Mammary epithelial cell (primary cell): ENCODE measurements around the gene SHROOM2.

ENCODE experiments used
- EZH2 ChIP-seq: IDR thresholded peaks from 2 replicates; pipeline ENCODE4 v1.6.1; 2012; ENCODE audit warnings: low read length, inconsistent platforms, borderline replicate concordance
- TF ChIP-seq, protein P1 (sequence below), 2 donors: IDR thresholded peaks in 1 of 2; conservative IDR thresholded peaks in 1 of 2; 2 replicates each; pipeline ENCODE4 v1.5.1; 2011 to 2012; ENCODE audit warnings: inconsistent platforms in 2 of 2, low read length in 2 of 2, mild to moderate bottlenecking in 2 of 2, control low read depth in 1 of 2, low read depth in 1 of 2; ENCODE audit not compliant: insufficient read depth in 1 of 2; ENCODE audit errors: extremely low read depth in 1 of 2

DNA sequence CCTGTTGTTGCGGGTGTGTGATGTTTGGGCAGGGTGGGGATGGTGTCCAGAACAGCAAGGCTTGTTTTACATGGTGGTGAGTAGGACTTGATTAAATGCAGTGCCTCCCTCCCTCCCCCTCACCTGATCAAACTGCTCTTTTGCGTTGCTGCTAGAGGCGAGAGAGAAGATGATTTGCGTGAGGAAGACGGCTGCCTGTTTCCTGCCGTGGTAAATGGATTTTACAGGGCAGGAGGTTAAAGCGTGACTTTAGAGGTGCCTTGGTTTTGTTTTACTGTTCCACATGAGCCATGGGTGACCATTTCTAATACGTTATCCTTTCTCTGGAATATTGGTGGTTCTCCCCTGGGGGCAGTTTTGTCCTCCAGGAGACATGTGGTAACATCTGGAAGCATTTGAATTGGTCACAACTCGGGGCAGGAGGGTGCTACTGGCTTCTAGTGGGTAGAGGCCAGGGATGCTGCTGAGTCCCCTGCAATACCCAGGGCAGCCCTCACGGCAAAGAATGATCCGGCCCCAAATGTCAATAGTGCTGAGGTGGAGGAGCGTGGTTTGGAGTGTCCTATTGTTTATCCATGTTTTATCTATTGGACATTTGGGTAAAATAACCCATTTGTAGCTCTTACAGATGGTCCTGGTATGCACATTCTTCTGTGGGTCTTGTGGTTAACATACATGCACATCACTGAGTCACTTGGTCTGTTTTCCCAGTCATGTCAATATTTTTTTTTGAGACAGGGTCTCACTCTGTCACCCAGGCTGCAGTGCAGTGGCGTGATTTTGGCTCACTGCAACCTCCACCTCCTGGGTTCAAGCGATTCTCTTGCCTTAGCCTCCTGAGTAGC, 73.7 kb downstream of the SHROOM2 start:
- TF ChIP-seq, protein P1, sequence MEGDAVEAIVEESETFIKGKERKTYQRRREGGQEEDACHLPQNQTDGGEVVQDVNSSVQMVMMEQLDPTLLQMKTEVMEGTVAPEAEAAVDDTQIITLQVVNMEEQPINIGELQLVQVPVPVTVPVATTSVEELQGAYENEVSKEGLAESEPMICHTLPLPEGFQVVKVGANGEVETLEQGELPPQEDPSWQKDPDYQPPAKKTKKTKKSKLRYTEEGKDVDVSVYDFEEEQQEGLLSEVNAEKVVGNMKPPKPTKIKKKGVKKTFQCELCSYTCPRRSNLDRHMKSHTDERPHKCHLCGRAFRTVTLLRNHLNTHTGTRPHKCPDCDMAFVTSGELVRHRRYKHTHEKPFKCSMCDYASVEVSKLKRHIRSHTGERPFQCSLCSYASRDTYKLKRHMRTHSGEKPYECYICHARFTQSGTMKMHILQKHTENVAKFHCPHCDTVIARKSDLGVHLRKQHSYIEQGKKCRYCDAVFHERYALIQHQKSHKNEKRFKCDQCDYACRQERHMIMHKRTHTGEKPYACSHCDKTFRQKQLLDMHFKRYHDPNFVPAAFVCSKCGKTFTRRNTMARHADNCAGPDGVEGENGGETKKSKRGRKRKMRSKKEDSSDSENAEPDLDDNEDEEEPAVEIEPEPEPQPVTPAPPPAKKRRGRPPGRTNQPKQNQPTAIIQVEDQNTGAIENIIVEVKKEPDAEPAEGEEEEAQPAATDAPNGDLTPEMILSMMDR (conservative IDR thresholded peaks at IDR 0.05 in 1 of 2, IDR thresholded peaks at IDR 0.05 in 1 of 2; ENCODE audit: extremely low read depth in 1 of 2, insufficient read depth in 1 of 2, low read depth in 1 of 2, low read length in 2 of 2) = no peak
- TF ChIP-seq EZH2 = no peak
